Activated CD8-positive, alpha-beta memory T cell treated with anti-CD3 and anti-CD28 coated beads, Interleukin-2, amount 50 U/mL, for 4 hours (primary cell): ENCODE data around the gene IL17C.
A peak's percentile ranks its signal among the peaks of the same experiment; 100 is the strongest.

Source experiments
- DNase-seq: peaks from one replicate; pipeline ENCODE4 v3.0.0-alpha.2; 2020

IL17C gene

DNA sequence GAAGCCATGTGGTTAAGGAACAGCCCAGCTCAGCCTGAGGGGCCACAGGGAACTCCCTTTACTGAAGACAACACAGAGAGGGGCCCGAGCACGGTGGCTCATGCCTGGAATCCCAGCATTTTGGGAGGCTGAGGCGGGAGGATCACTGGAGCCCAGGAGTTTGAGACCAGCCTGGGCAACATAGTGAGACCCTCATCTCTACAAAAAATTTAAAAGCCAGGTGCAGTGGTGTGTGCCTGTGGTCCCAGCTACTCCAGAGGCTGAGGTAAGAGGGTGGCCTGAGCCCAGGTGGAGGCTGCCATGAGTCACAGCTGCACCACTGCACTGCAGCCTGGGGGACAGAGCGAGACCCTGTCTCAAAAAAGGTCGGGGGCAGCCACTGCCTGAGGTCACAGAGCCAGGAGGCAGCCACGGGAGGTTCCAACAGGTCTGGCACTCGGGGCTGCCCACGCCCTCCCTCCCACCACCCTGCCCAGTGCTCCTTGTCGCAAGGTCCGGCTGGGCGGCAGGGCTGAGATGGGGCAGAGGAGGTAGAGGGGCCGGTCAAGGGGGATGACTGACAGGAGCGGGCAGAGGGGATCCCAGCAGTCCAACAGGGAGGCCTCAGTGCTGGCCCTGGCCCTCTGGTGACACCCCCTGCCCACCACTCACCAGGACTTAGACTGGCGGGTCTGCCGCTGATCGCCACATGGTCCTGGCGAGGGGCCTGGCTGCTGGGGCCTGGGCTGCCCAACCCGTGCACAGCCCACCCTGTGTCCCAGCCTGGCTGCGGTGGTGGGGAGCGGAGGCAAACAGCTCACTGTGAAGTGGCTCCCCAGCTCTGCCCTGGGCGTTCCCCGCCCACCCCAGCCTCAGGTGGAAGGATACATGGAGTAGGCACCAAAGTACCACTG lies 9.1 kb downstream of the IL17C start:
- no peak for DNase-seq

DNA sequence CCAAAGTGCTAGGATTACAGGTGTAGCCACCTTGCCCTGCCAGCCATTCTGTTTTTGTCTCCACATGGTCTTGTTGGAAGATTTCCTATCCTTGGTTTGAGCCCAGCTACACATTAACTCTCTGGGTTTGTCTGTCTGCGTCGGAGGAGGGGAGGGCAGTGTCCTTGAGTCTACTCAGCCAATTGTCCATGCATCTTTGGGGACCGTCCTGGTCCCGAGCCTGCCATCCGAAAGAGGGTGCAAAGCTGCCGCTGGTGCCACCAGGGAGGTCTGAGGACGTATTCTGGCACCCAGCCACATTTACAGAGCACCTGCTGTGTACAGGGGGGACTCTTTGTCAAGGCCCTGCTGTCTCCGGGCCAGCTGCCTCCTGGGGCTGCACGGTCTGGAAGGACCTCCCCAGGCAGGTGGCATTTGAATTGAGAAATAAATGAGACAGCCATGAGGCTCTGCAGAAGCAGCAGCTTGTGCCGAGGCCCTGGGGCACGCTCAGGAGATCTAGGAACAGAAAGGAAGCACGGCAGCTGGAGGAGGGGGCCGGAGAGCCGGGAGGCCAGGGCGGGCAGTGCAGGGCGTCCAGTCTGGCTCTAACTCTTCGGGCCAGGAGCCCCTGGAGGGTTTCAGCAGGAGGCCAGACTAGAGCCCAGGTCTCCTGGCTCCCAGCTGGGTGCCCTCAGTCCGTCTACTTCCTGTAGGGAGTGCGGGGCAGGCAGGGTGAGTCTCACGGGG lies 11.0 kb downstream of the IL17C start:
- no peak for DNase-seq

- no peak for DNase-seq
These were observed 11.8 kb downstream of the IL17C start for GRCh38 chr16:88649924-88650748.

DNA sequence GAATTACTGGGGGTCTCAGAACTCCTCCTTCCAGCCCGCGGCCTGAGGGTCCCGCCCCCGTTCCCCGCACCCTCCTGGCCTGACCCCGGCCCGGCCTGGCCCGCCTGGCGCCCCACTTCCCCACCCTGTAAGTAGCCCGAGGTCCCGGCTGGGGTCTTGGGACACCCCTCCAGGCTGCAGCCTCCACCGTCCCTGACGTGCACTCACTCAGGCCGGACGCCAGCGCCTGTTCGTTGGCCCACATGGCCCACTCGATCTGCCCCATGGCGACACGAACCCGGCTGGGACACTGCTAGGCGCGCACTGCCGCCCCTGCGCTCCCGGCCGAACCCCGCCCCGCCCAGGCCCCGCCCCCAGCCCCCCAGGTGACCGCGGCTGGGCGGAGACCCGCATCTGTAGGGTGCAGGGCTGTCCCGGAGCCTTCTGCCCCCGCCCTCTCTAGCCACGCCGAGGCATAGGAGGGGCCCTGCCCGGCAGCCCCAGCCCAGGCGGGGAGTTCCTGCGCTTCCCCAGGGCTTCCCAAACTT lies 12.4 kb downstream of the IL17C start, which contains the start of gene CYBA:
CYBA (minus strand) TSS at position 305 of the 527 bp plus-strand sequence; CDS start at position 265, 40 bp downstream.
- peak; percentile 77 for DNase-seq

DNA sequence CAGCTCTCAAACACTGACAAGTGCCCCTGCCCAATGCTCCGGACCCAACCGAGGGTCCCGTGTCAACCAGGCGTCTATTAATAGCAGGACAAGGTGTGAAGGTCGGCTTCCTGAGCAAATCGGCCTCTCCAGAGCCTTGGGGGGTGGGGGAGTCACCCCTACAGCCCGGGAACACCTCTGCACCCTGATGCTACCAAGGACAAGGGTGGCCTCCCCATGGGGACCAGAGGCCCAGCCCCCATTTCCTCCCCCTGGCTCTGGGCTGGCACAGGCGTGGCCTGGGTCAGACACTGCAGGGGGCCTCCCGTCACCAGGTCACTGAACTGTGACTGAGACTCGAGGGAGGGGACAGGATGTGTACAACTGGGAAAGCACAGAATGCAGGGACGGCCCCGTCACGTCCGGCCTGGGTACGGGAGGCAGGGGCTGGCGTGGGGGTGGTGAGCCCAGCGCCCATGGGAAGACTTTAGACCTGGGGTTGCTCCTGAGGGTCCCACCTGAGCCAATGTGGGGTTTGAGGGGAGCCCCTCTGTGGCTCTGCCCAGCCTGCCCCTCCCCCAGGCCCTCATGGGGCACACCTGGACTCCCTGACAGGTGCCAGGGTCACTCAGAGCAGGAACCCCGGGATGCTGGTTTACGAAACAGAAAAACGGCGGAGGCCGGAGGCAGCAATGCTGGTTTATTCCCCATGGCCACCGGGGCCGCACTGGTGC lies 13.1 kb downstream of the IL17C start:
- peak; percentile 54 for DNase-seq

- DNase-seq: no peak
These were observed 13.8 kb downstream of the IL17C start for GRCh38 chr16:88651989-88652761.

- DNase-seq: no peak
These were observed 14.3 kb downstream of the IL17C start for GRCh38 chr16:88652762-88653063.

DNA sequence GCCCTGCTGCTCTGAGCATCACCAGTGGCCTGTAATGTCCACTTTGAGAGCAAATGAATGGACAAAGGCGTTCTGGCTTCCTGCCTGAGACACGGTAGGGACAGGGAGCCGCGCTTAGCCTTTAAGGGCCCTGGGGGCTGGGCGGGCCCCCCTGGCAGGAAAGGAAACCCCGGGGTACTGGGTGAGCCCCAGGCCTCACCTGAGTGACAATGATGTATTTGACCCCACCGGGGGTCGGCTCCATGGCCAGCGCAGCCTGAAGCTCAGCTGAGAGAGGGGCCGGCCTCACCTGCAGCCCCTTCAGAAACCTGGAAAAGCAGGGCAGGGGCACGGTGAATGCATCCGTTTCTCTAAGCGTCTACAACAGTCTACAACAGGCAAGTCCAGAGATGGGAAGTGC lies 14.7 kb downstream of the IL17C start:
- DNase-seq: no peak

DNA sequence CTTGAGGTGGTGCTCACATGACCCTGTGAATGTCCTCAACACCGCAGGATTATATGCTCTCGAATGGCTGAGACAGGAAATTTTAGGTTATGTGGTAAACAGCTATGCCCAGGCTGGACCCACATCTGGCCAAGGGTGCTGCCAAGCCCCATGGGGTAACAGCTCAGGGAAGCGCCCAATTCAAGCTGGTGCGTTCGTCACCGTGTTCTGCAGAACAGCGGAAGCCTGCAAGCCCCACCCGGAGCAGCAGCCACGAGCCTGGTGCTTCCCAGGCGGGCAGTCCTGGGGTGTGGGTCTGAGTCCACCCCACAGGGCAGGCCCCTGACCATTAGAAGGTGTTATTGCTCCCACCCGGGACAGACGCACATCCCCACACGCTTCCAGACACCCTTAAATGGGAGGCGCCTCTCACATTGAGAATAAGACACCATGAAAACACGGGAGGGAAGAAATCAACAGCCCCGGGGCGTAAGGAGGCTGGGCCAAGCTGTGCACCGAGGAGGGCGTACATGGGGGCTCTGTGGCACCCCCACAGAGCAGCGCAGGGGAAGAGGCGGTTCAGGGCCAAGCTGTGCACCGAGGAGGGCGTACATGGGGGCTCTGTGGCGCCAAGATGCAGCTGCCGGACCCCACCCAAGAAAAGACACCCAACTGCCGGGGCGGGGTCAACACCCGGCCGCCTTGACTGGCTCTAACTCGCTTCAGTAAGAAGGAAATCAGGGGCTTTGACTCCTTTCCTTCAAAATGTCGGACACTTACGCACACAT lies 15.4 kb downstream of the IL17C start:
- DNase-seq: no peak

DNA sequence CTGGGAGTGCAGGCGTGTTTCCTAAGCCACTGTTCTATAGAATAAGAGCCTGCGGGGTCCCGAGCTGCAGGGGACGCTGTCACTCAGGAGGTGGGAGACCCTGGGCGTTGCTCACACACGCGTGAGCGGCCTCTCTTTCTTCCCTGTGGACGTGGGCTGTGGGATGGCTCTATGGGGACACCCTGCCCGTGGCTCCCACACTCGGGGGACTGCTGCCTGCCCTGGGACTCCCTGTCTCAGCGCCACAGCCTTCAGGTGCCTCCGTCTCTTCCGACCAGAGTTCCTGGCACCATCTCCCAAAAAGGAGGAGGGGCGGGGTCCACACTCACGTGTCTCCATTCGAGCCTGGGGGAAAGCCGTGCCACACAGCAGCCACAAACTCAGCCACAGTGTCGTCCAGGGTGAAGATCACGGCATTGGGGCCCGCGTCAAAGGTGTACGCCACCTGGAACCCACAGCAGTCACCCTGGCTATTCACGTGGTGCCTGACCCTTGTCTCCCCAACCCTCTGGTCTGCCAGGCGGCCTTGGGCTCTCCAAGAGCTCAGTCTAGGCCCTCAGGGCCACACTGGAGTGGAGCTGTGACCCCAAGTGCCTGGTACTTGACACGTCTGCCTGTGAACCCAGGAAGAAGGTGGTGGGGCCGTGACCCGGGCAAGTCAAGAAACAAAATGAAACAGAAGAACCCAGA lies 16.1 kb downstream of the IL17C start:
- DNase-seq: no peak

- DNase-seq: no peak
These were observed 16.8 kb downstream of the IL17C start for GRCh38 chr16:88655053-88655732.

DNA sequence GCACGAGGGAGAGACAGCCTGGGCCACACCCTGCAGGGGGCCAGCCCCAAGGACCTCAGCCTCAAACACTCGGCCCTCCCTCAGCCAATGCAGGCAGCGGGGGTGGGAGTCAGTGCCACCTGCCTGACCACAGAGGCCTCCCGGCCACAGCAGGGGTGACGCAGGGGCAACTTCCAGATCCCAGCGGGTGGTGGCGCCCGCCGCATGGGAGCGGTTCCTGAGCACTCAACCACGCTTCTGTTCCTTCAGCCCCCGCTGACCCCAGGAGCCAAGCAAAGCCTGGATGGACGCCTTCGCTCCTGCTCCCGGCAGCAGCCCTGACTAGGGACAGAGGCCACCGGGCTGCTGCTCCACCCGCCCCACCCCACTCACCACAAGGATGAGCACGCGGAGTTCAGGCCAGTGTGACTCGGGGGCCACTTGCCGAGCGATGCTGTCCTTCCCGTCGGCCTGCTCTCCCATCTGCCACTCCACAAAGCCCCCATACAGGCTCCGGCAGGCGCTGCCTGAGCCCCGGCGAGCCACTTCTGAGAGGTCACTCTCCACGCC lies 17.4 kb downstream of the IL17C start:
- no peak for DNase-seq

DNA sequence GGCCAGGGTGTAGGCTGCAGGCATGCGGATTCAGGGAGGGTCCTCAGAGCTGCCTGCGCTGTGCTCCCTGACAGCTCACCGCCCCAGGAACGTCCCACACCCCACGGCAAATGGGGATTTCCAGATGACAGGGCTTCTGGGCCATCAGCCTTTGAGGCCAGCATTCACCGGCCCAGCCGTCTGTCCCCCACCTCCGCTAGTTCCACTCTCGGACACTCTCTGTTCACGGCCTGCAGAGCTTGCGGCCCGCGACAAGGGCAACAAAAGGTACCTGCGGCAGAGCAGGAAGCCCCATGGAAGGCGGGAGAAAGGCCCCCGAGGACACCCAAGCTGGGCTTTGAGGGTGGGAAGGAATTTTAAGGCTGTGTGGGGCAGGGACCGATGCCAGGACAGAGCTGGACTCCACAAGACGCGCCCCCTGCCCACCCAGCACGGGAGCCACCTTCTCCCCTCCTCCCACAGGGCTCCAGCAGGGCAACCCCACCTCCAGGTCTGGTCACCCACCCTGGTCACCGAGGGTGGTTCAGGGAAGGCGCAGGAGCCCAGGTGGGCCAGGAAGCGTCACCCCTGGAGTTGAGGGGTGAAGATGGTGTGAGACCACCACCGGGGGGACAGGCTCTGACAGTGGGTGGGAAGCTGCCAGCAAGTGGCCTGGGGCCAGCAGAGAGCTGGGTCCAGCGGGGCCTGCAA lies 18.1 kb downstream of the IL17C start:
- DNase-seq: no peak

DNA sequence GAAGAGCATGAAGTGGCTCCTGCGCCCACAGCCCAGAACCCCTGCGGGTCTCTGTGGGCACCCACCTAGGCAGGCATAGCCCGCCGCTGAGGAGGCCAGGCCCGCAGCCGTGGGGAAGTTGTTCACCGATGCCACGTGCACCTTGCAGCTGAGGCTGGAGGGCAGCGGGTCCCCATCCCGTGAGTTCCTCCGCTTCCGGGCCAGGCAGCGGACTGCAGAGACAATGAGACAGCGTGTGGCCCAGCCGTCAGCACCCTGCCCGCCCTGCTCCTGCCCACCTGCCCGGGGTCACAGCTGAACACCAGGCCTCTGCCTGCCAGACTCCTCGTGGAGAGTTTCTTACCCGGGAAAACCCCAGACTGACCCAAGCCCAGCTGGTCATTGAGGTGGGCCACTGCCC lies 19.0 kb downstream of the IL17C start:
- DNase-seq: no peak

DNA sequence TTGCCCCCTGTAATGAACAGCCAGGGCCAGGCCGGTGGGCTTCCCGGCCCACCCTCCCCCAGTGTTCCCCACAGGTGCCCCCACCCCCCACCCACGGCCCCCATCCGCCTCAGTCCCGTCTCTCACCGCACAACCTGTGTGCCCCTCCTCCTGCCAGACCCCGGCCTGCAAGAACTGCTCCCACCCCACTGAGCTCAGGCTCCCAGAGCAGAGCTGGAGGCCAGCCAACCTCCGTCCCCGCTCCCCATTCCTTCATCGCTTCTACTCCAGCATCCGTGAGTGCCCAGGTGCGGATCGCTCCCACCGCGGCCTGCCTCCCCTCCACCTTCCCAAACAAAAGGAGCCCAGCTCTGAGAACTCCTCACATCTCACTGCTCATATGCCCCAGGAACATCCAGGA lies 20.3 kb downstream of the IL17C start:
- no peak for DNase-seq

GRCh38 chr16:88659160-88659559 lies 20.8 kb downstream of the IL17C start:
- no peak for DNase-seq

- DNase-seq: no peak
These were observed 23.1 kb downstream of the IL17C start for GRCh38 chr16:88661468-88661867.

- no peak for DNase-seq
These were observed 24.0 kb downstream of the IL17C start for GRCh38 chr16:88662222-88662842.
